T-cell (primary cell): ENCODE measurements around the gene GFOD1. TPM values are rescaled to one million over a fixed set of nuclear protein-coding genes. Genes with fewer than 3 reads are reported as not detected.

Experiments
- ATAC-seq, 4 experiments: fragments of 200-7000 bp in 3 of 4; fragments of 150-1000 bp in 1 of 4; cut with Tn5 transposase; replicated peaks in 1 of 4; 1 replicate in 3 of 4; 2 replicates in 1 of 4; pipeline ENCODE4 v1.10.0; 2021; ENCODE audit warnings: moderate library complexity in 3 of 4, mild to moderate bottlenecking in 2 of 4, moderate number of reproducible peaks in 1 of 4
- CTCF ChIA-PET, 2 donors: fragments of 300-600 bp; sonication (Branson Sonifier 250); formaldehyde crosslinking; loops; one replicate each; lab custom pipeline; 2022; ENCODE audit warnings: antibody characterized with exemption in 2 of 2; lab: Charles Lee
- POLR2A ChIA-PET, 2 donors: fragments of 300-600 bp; sonication (Branson Sonifier 250); formaldehyde crosslinking; loops; one replicate each; lab custom pipeline; 2022; ENCODE audit warnings: antibody characterized with exemption in 2 of 2; lab: Charles Lee
- DNase-seq, 35 experiments: peaks; one replicate each; pipeline versions ENCODE4 v3.0.0 to v3.0.0-alpha.2; 2013 to 2023
- H3K27ac ChIP-seq: one replicate; pipeline ENCODE4 v1.5.1; 2013; ENCODE audit warnings: low read length
- H3K27me3 ChIP-seq, 2 experiments: replicated peaks in 1 of 2; 1 replicate in 1 of 2; 2 replicates in 1 of 2; pipeline versions ENCODE4 v1.6.1 to v1.7.0; 2013; ENCODE audit warnings: low read length in 1 of 2, mixed read lengths in 1 of 2; ENCODE audit not compliant: control insufficient read depth in 2 of 2, insufficient read depth in 2 of 2; ENCODE audit errors: extremely low read depth in 1 of 2
- H3K36me3 ChIP-seq, 2 donors: 1 replicate in 1 of 2; 2 replicates in 1 of 2; pipeline versions ENCODE4 v1.6.1 to v1.7.0; 2013; ENCODE audit warnings: low read length in 1 of 2; ENCODE audit not compliant: control insufficient read depth in 2 of 2, insufficient read depth in 1 of 2; ENCODE audit errors: extremely low read depth in 1 of 2
- H3K4me1 ChIP-seq, 2 experiments: 1 replicate in 1 of 2; 2 replicates in 1 of 2; pipeline versions ENCODE4 v1.6.1 to v1.7.0; 2013; ENCODE audit warnings: low read length in 2 of 2, mixed read lengths in 1 of 2; ENCODE audit not compliant: insufficient read depth in 2 of 2, control insufficient read depth in 1 of 2; ENCODE audit errors: extremely low read depth in 1 of 2
- H3K4me3 ChIP-seq, 2 donors: 1 replicate in 1 of 2; 2 replicates in 1 of 2; pipeline versions ENCODE4 v1.5.1 to v1.7.0; 2013; ENCODE audit warnings: mild to moderate bottlenecking in 2 of 2, low read length in 1 of 2, moderate library complexity in 1 of 2; ENCODE audit not compliant: control insufficient read depth in 1 of 2; ENCODE audit errors: extremely low read depth in 1 of 2
- H3K9me3 ChIP-seq: 2 replicates; pipeline ENCODE4 v1.7.0; 2013
- H3K27ac Mint-ChIP-seq, 2 donors: one replicate each; pipeline ENCODE4 v1.8.0; 2020 to 2021; ENCODE audit warnings: mild to moderate bottlenecking in 2 of 2, mixed read lengths in 2 of 2
- H3K27me3 Mint-ChIP-seq, 2 donors: one replicate each; pipeline ENCODE4 v1.8.0; 2021 to 2022; ENCODE audit warnings: mixed read lengths in 2 of 2
- H3K36me3 Mint-ChIP-seq: one replicate; pipeline ENCODE4 v1.8.0; 2021; ENCODE audit warnings: mixed read lengths
- H3K4me1 Mint-ChIP-seq, 3 donors: one replicate each; pipeline ENCODE4 v1.8.0; 2020 to 2022; ENCODE audit warnings: mixed read lengths in 3 of 3, mild to moderate bottlenecking in 1 of 3
- H3K4me3 Mint-ChIP-seq, 3 donors: one replicate each; pipeline ENCODE4 v1.8.0; 2020 to 2022; ENCODE audit warnings: mild to moderate bottlenecking in 3 of 3, mixed read lengths in 3 of 3, moderate library complexity in 3 of 3
- H3K9me3 Mint-ChIP-seq, 3 donors: one replicate each; pipeline ENCODE4 v1.8.0; 2020 to 2022; ENCODE audit warnings: mixed read lengths in 3 of 3
- WGBS: methylation state at CpG from one replicate; pipeline ENCODE4 v1.1.5; 2013; ENCODE audit warnings: missing lambda C conversion rate; ENCODE audit not compliant: insufficient coverage; 5-methylcytosine and 5-hydroxymethylcytosine counted together
- total RNA-seq, 35 experiments: library from RNA in 6 of 35; stranded (reverse) in 6 of 35; fragments of 120-200 nt in 1 of 35; gene quantifications; one replicate each; pipeline versions ENCODE4 v1.2.1 to v1.2.4 and lab custom pipeline; 2013 to 2026

GFOD1 gene
- total RNA-seq, 5 donors from 2014 or later (not counting 1 experiment from before 2014, with no cell fraction given), result 1.9 to 3.2 (median 2.3) TPM

GRCh38 chr6:13349811-13350506 lies 137.4 kb downstream of the GFOD1 start:
- no peaks in the 10 kb centered on the region for H3K9me3 ChIP-seq
- no peak overlapping the region for H3K4me3 ChIP-seq
- H3K36me3 ChIP-seq, result no peaks in the 10 kb centered on the region
- Mint-ChIP-seq H3K4me3 (no peak overlapping the region), H3K27me3 (no peaks in the 10 kb centered on the region), H3K9me3 (no peaks in the 10 kb centered on the region), H3K27ac (no peak overlapping the region), H3K36me3 (no peaks in the 10 kb centered on the region), H3K4me1 (peaks cover 14 to 16% (median 16%) of the 10 kb centered on the region in 3 donors)
- 90% methylated on average over 3 of the region's 8 CpGs for WGBS
- ChIA-PET CTCF (interaction anchor here in 1 of 2 donors (0.6 to 0.7 kb wide), 2 partner anchors 16 to 225 kb away, joined by 3 to 6 read pairs; no protein-coding TSS in a partner anchor), POLR2A (no interaction called here)
- no peaks in the 10 kb centered on the region for H3K27me3 ChIP-seq
- DNase-seq (no peak), ATAC-seq (no peak)
- no peak overlapping the region for H3K27ac ChIP-seq
- peaks cover 9 to 10% of the 10 kb centered on the region in 2 experiments for H3K4me1 ChIP-seq

GRCh38 chr6:13348334-13349113 lies 138.9 kb downstream of the GFOD1 start:
- H3K27me3 ChIP-seq, result no peaks in the 10 kb centered on the region
- Mint-ChIP-seq H3K9me3 (no peaks in the 10 kb centered on the region), H3K36me3 (no peaks in the 10 kb centered on the region), H3K4me3 (no peak overlapping the region), H3K4me1 (peaks cover 2 to 4% (median 2%) of the 10 kb centered on the region in 3 donors), H3K27me3 (no peaks in the 10 kb centered on the region), H3K27ac (no peak overlapping the region)
- no peaks in the 10 kb centered on the region for H3K36me3 ChIP-seq
- ATAC-seq, result no peak
- ChIA-PET CTCF (interaction anchor here in 1 of 2 donors (1.0 kb wide), 1 partner anchor 17 kb away, joined by 3 read pairs; no protein-coding TSS in a partner anchor), POLR2A (no interaction called here)
- H3K27ac ChIP-seq, result no peak overlapping the region
- no peaks in the 10 kb centered on the region for H3K9me3 ChIP-seq
- no peak for DNase-seq
- WGBS, result 100% methylated on average over 2 of the region's 8 CpGs
- no peak overlapping the region for H3K4me3 ChIP-seq
- peaks cover 0 to under 1% of the 10 kb centered on the region in 2 experiments for H3K4me1 ChIP-seq

DNA sequence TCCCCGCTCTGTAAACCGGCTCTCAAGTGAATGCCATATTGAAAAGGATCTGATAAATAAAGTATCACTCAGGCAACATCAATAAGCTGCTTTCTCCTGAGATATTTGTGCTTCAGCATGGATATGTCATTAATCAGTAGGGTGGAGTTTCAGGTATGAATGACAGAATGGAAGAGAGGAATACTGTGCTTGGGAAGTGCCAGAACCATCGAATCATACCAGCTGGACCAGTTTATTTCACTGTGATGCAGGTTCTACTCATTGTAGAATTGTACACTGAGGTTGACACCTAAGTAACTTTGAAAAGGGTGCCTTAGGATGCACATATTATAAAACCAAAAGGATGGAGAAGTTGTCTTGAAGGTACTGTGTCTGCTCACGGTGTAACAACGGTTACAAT lies 141.2 kb downstream of the GFOD1 start:
- Histone ChIP-seq H3K4me1 (no peaks in the 10 kb centered on the region), H3K27ac (no peak overlapping the region), H3K27me3 (no peaks in the 10 kb centered on the region), H3K4me3 (no peak overlapping the region), H3K9me3 (no peaks in the 10 kb centered on the region), H3K36me3 (no peaks in the 10 kb centered on the region)
- no peaks in the 10 kb centered on the region for H3K27me3 Mint-ChIP-seq
- H3K4me1 Mint-ChIP-seq, result no peaks in the 10 kb centered on the region
- WGBS, result 60% methylated on average over 1 of the region's 5 CpGs
- DNase-seq (no peak), ATAC-seq (no peak)
- no peak overlapping the region for H3K4me3 Mint-ChIP-seq
- H3K9me3 Mint-ChIP-seq, result peaks cover 0 to 11% (median 4%) of the 10 kb centered on the region in 3 donors
- no peaks in the 10 kb centered on the region for H3K36me3 Mint-ChIP-seq
- CTCF ChIA-PET, result no interaction called here
- no peak overlapping the region for H3K27ac Mint-ChIP-seq
- POLR2A ChIA-PET, result no interaction called here

- H3K4me1 Mint-ChIP-seq, result peaks cover 4 to 7% (median 6%) of the 10 kb centered on the region in 3 donors
- CTCF ChIA-PET, result interaction anchor here in 1 of 2 donors (0.7 to 1.2 kb wide), 2 partner anchors 13 to 14 kb away, joined by 3 read pairs; no protein-coding TSS in a partner anchor
- POLR2A ChIA-PET, result no interaction called here
These were observed 144.9 kb downstream of the GFOD1 start for GRCh38 chr6:13342414-13343019.

DNA sequence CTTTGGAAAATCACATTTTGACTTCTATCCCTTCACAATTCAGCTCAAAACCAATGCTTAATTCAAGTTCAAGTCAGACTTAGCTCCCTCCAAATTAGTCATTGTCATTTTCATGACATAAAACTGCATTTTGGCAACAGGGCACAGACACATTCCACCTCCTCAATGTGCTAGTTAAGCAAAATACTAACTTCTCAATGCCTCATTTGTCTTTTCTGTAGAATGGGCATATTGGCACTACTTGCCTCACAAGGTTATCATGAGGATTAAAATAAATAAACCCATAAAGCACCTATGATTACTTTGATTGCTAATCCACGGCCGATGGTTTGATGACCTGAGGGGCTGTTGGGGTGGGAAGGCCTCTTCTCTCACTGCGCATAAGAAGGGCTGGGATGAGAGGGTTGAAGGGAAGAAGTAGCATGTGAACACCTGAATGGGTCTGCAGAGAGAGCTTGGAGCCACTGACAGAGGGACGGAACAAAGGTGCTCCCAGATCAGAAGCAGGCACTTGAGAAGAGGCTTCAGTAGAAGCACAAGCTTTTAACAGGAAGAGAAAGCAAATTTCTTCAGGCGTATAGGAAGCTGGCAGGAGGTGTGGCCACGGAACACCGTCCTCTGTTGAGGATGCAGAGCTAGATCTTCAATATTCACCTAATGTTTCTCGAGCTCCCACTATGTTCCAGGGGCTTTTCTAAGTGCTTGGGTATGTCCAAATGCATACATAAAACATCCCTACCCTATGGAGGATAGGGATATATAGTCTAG lies 147.4 kb downstream of the GFOD1 start:
- Mint-ChIP-seq H3K27me3 (no peaks in the 10 kb centered on the region), H3K36me3 (no peaks in the 10 kb centered on the region), H3K27ac (no peak overlapping the region), H3K9me3 (peaks cover 0 to 11% (median 4%) of the 10 kb centered on the region in 3 donors), H3K4me3 (no peak overlapping the region), H3K4me1 (peaks cover 4 to 7% (median 6%) of the 10 kb centered on the region in 3 donors)
- WGBS, result 80% methylated on average over 3 of the region's 8 CpGs
- ChIA-PET CTCF (interaction anchor here in 1 of 2 donors (0.6 to 1.1 kb wide), 2 partner anchors 10 to 11 kb away, joined by 3 to 5 read pairs; partner anchors contain the start of gene TBC1D7), POLR2A (interaction anchor here in 1 of 2 donors (0.6 kb wide), 1 partner anchor 186 kb away, joined by 3 read pairs; no protein-coding TSS in a partner anchor)
- H3K4me1 ChIP-seq, result peaks cover 0 to 4% of the 10 kb centered on the region in 2 experiments
- no peak for ATAC-seq
- no peak overlapping the region for H3K27ac ChIP-seq
- DNase-seq, result no peak
- no peak overlapping the region for H3K4me3 ChIP-seq
- H3K27me3 ChIP-seq, result no peaks in the 10 kb centered on the region
- no peaks in the 10 kb centered on the region for H3K9me3 ChIP-seq
- no peaks in the 10 kb centered on the region for H3K36me3 ChIP-seq

More at GRCh38 chr6:13342414-13343019, 144.9 kb downstream of the GFOD1 start:
- Histone ChIP-seq H3K36me3 (no peaks in the 10 kb centered on the region), H3K4me3 (no peak overlapping the region), H3K9me3 (no peaks in the 10 kb centered on the region), H3K4me1 (no peaks in the 10 kb centered on the region), H3K27ac (no peak overlapping the region), H3K27me3 (no peaks in the 10 kb centered on the region)
- 60% methylated on average over 3 of the region's 5 CpGs for WGBS
- no peak overlapping the region for H3K27ac Mint-ChIP-seq
- peaks cover 0 to 11% (median 4%) of the 10 kb centered on the region in 3 donors for H3K9me3 Mint-ChIP-seq
- no peaks in the 10 kb centered on the region for H3K36me3 Mint-ChIP-seq
- H3K27me3 Mint-ChIP-seq, result no peaks in the 10 kb centered on the region
- ATAC-seq (no peak), DNase-seq (no peak)
- no peak overlapping the region for H3K4me3 Mint-ChIP-seq
